IgD-negative memory B cell (primary cell): ENCODE results near the gene ARHGEF25. TPM values are rescaled to one million over a fixed set of nuclear protein-coding genes. Genes with fewer than 3 reads are reported as not detected.

Experiments used
- H3K27ac Mint-ChIP-seq, 3 donors: one replicate each; pipeline ENCODE4 v1.8.0; 2020 to 2022; ENCODE audit warnings: mild to moderate bottlenecking in 3 of 3, mixed read lengths in 3 of 3, moderate library complexity in 1 of 3
- H3K27me3 Mint-ChIP-seq: one replicate; pipeline ENCODE4 v1.8.0; 2021; ENCODE audit warnings: mixed read lengths
- H3K36me3 Mint-ChIP-seq: one replicate; pipeline ENCODE4 v1.8.0; 2020; ENCODE audit warnings: mild to moderate bottlenecking, mixed read lengths
- H3K4me1 Mint-ChIP-seq, 3 donors: one replicate each; pipeline ENCODE4 v1.8.0; 2020 to 2022; ENCODE audit warnings: mixed read lengths in 3 of 3, mild to moderate bottlenecking in 1 of 3
- H3K4me3 Mint-ChIP-seq, 4 donors: one replicate each; pipeline ENCODE4 v1.8.0; 2020 to 2022; ENCODE audit warnings: mild to moderate bottlenecking in 4 of 4, mixed read lengths in 4 of 4, moderate library complexity in 3 of 4
- H3K9me3 Mint-ChIP-seq, 3 donors: one replicate each; pipeline ENCODE4 v1.8.0; 2020 to 2021; ENCODE audit warnings: mixed read lengths in 3 of 3, mild to moderate bottlenecking in 1 of 3
- polyA plus RNA-seq: library from polyadenylated mRNA; unstranded; fragments of 300-500 nt; fragmentation: Illumina TruSeq; gene quantifications from one replicate; pipeline ENCODE4 v1.2.3, GENCODE V29; 2021

ARHGEF25 gene
- polyA plus RNA-seq, 1 donor from 2014 or later = not detected

DNA sequence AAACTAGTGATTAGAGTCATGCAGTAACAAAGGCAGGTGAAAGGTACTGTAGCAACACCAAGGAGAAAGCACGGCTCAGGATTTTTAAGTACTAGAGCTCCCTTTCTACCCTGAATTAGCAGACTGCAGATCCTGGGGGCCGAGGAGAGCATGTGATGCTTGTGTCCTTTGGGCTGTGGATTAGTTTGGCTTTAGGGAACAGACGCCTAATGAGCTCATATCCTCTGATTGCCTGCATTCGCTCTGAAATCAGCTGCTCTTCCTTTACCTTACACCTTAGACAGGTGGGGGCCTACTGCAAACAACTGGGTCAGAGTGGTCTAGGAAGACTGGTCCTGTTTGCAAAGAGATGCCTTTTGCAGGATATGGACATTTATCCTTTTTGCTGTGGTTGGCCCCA is 18.0 kb upstream of the ARHGEF25 start:
- peaks cover 10% of the 10 kb centered on the region for H3K36me3 Mint-ChIP-seq
- peaks cover 16 to 21% (median 20%) of the 10 kb centered on the region in 3 donors for H3K4me1 Mint-ChIP-seq
- peak overlapping the region in 1 of 4 donors; percentile 83 for H3K4me3 Mint-ChIP-seq
- H3K27me3 Mint-ChIP-seq = no peaks in the 10 kb centered on the region
- H3K9me3 Mint-ChIP-seq = no peaks in the 10 kb centered on the region
- H3K27ac Mint-ChIP-seq = no peak overlapping the region

DNA sequence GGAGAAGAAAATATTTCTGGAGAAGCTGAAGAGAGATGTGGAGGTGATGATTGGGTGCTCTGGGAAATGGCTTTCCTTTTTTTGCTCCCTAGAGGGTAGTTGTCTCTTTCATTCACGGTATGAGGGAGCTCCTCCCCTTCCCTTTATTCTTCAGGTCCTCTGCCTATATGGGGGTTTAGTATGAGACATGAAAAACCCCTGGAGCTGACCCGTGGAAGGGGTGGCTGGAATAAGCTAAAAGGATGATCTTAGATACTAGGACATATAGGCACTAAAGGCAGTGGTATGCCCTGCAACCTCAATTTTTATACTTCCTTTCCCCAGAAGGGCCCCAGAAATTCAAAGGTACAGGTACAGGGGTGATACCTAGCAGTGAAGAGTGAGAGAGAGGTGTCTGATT is 10.8 kb upstream of the ARHGEF25 start:
- Mint-ChIP-seq H3K36me3 (peaks cover 24% of the 10 kb centered on the region), H3K9me3 (no peaks in the 10 kb centered on the region), H3K4me3 (no peak overlapping the region), H3K27ac (no peak overlapping the region), H3K27me3 (peaks cover 10% of the 10 kb centered on the region), H3K4me1 (peaks cover 6 to 10% (median 8%) of the 10 kb centered on the region in 3 donors)

DNA sequence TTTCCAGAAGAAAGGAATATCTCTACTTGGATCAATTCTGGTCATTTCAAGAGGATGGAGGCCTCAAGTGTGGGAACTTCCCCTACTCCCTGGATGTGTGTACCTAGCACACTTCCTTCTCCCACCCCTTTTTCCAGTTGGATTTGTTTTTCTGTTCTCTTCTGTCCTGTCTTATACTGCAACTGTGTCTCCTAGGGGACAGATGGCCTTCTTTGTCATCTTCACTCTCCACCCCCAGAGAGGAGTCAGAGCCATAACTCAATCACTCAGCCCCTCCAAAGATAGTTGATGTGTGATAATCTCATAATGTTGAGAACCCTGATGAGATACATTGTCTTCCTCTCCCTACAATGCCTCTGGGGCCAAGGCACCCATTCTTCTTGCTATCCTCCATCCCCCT is 8.7 kb upstream of the ARHGEF25 start:
- H3K27ac Mint-ChIP-seq = no peak overlapping the region
- no peaks in the 10 kb centered on the region for H3K9me3 Mint-ChIP-seq
- H3K27me3 Mint-ChIP-seq = peaks cover 10% of the 10 kb centered on the region
- peaks cover 16% of the 10 kb centered on the region for H3K36me3 Mint-ChIP-seq
- no peak overlapping the region for H3K4me3 Mint-ChIP-seq
- peaks cover 6 to 12% (median 8%) of the 10 kb centered on the region in 3 donors for H3K4me1 Mint-ChIP-seq

DNA sequence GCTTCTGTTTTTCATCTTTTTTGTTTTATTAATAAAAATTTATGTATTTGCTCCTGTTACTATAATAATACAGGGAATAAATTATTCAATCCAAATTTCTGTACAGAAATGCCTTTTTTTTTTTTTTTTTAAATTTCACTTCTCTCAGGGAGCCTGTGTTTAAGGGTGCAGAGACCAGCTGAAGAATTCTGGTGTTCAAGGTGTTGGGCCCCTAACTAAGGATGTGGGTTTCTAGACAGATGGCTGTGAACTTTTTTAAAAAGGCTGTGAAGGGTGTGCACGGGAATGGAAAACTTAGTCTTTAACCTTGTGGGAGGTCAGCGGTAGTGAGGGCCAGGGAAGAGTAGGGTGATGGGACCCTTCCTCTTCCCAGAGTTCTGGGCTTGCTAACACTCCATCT is 7.9 kb upstream of the ARHGEF25 start:
- peaks cover 16% of the 10 kb centered on the region for H3K36me3 Mint-ChIP-seq
- peaks cover 6 to 12% (median 8%) of the 10 kb centered on the region in 3 donors for H3K4me1 Mint-ChIP-seq
- H3K27me3 Mint-ChIP-seq = peaks cover 10% of the 10 kb centered on the region
- no peak overlapping the region for H3K27ac Mint-ChIP-seq
- H3K4me3 Mint-ChIP-seq = peak overlapping the region in 1 of 4 donors; percentile 61
- no peaks in the 10 kb centered on the region for H3K9me3 Mint-ChIP-seq

DNA sequence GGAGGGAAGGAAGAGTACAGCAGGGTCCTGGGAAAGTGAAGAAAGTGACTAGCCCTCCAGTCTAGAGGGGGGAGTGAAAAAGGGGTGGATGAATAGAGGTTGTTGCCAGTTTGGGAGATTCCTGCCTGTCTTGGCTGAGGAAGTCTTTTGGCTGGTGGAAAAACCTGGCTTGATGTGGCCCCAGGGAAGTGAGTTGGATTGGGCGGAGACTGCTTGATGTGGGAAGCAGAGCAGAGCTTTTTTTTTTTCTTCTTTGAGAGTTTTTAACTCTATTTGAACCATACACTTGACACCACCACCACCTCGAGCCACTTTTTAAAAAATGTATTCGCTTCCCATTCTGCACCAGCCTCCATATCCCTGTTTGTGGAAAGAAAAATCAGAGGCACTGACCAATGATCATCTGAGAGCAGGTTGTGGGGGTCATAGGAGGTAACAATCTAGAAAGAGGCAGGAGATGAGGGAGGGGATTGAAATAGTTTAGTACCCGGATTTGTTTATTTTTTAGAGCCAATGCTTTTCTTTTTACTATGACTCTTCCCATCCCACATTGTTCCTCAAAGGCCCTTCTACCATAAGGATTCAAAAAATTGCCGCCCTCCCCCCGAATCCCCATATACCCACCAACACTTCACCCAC is 7.3 kb upstream of the ARHGEF25 start:
- H3K4me3 Mint-ChIP-seq = peak overlapping the region; percentile 61 to 79 (median 70)
- H3K27me3 Mint-ChIP-seq = peaks cover 12% of the 10 kb centered on the region
- peaks cover 15% of the 10 kb centered on the region for H3K36me3 Mint-ChIP-seq
- peaks cover 6 to 12% (median 8%) of the 10 kb centered on the region in 3 donors for H3K4me1 Mint-ChIP-seq
- no peaks in the 10 kb centered on the region for H3K9me3 Mint-ChIP-seq
- peak overlapping the region in 1 of 3 donors; percentile 65 for H3K27ac Mint-ChIP-seq

DNA sequence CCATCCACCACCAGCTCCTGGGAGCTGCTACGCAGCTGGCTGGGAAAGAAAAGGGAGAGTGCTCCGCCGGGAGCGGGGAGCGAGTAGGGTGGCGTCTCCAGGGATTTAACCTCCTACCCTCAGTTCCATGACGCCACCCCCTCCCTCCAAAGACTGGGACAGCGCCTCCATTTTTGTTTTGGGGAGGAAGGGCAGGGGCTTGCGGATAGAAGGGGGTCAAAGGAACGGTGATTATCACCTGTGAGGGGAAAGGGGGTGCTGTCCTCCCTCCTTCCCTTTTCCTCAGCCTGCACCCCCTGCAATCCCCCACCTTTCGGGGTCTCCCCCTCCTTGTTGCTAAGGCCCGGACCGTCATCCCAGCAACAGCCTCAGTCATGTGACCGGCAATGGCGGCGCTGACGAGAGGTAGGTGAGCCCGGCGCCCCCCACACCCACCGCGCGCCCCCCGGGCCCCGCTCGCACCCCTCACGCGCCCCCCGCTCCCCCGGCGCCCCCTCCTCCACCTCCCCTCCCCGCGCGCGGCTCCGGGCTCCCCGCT is 6.7 kb upstream of the ARHGEF25 start, which contains the start of gene DTX3:
TSS of gene DTX3 (plus strand) at position 371 of the 538 bp plus-strand sequence. CDS start 1,694 bp downstream, outside the sequence.
- no peaks in the 10 kb centered on the region for H3K9me3 Mint-ChIP-seq
- peaks cover 6 to 9% (median 8%) of the 10 kb centered on the region in 3 donors for H3K4me1 Mint-ChIP-seq
- peak within 1 kb of the TSS in 1 of 3 donors; percentile 65 for H3K27ac Mint-ChIP-seq
- H3K4me3 Mint-ChIP-seq = peak within 1 kb of the TSS; percentile 66 to 90 (median 80)
- peaks cover 13% of the 10 kb centered on the region for H3K36me3 Mint-ChIP-seq
- peaks cover 18% of the 10 kb centered on the region for H3K27me3 Mint-ChIP-seq

DNA sequence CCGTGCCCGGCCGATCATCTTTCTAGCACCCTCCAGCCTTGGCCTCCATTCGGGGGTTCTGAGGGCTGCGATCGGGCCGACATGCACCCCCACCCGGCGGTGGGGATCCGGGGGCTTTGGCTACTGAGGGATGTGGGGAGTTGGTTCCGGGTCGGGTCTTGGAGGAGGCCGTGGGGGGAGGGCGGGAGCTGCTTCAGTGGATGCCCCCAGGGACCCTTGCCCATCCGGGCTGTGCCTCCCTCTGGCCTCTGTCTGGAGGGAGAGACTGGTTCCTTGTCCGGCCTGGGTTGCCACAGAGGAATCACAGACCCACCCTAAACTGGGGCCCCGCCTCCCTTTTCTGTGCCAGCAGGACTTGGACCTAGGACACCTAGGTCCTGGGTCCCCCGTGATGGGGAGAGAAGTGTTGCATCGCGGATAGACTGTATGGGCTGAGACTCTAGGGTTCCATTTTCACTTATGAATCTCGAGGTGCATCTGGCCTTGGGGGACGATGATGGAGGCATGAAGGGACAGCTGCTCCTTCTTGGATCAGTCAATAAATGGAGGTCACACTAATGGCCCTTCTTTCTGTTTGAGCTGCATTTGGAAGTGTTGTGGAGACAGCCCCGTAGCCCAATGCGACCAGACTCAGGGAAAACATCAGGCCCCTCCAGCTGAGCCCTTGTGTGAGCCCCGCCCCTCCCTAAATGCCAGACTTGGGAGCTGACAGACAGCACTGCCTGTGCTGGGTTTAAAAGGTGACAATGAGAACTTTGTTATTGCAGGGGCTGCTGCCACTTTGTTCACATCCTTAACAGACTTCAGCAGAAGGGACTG is 6.0 kb upstream of the ARHGEF25 start:
- H3K27me3 Mint-ChIP-seq = peaks cover 21% of the 10 kb centered on the region
- peaks cover 13% of the 10 kb centered on the region for H3K36me3 Mint-ChIP-seq
- peak overlapping the region in 1 of 3 donors; percentile 65 for H3K27ac Mint-ChIP-seq
- no peaks in the 10 kb centered on the region for H3K9me3 Mint-ChIP-seq
- peaks cover 6 to 10% (median 8%) of the 10 kb centered on the region in 3 donors for H3K4me1 Mint-ChIP-seq
- H3K4me3 Mint-ChIP-seq = peak overlapping the region; percentile 66 to 90 (median 79)

DNA sequence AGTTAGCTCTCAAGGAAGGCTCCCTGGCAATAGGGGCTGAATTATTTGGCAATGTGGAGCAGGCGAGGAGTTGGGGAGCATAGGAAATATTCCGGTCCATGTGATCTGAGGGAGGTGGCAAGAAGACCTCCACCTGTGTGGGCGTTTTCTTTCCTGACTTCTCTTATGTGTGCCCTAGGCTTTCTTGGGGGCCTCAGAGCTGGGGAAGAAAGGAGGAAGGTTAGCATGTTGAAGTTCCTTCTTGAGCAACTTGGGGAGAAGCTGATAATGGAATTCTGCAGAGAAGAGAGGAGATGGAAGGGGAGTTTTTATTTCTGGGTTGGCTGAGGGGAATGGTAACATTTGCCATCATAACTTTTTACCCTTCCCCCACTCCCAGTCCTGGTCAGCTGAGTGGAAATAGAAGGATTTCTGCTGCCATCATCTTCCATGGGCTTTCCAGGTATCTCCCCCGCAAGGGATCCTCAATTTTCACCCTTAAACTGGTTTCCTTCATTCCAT is 5.4 kb upstream of the ARHGEF25 start:
- Mint-ChIP-seq H3K36me3 (peaks cover 11% of the 10 kb centered on the region), H3K27ac (peak overlapping the region in 1 of 3 donors; percentile 51), H3K4me3 (peak overlapping the region in 2 of 4 donors; percentile 66 to 87), H3K27me3 (peaks cover 28% of the 10 kb centered on the region), H3K9me3 (no peaks in the 10 kb centered on the region), H3K4me1 (peaks cover 12 to 13% (median 12%) of the 10 kb centered on the region in 3 donors)

DNA sequence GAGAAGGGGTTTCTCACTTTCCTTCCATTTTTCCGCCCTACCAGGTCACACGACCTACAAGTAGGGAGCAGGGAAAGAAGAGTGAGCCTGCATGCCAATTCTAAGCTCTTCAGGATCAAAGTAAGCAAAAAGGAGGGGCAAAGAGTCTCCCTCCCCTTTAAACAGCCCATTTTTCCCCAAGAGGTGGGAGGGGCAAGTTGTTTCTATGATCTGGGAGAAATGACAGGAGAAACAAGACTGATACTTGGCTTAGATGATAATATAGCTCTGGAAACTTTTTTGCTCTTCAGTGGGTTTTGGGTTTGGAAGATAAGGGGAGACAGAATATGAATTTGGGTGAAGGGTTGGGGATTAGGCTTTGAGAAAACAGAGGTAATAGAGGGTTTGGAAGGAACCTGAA is 4.8 kb upstream of the ARHGEF25 start:
- Mint-ChIP-seq H3K4me3 (peak overlapping the region in 2 of 4 donors; percentile 51 to 60), H3K36me3 (peaks cover 10% of the 10 kb centered on the region), H3K27ac (no peak overlapping the region), H3K4me1 (peaks cover 12 to 13% (median 13%) of the 10 kb centered on the region in 3 donors), H3K9me3 (no peaks in the 10 kb centered on the region), H3K27me3 (peaks cover 30% of the 10 kb centered on the region)

DNA sequence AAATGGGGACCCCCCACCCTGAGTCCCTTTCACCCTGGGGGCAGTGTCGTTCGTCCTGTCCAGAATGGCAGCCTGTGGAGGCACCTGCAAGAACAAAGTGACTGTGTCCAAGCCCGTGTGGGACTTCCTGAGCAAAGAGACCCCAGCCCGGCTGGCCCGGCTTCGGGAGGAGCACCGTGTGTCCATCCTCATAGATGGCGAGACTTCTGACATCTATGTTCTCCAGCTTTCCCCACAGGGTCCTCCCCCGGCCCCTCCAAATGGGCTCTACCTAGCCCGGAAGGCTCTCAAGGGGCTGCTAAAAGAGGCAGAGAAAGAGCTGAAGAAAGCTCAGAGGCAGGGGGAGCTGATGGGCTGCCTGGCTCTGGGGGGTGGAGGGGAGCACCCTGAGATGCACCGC is 4.4 kb upstream of the ARHGEF25 start:
- Mint-ChIP-seq H3K27ac (no peak overlapping the region), H3K36me3 (peaks cover 6% of the 10 kb centered on the region), H3K27me3 (peaks cover 31% of the 10 kb centered on the region), H3K4me3 (peak overlapping the region in 1 of 4 donors; percentile 60), H3K9me3 (no peaks in the 10 kb centered on the region), H3K4me1 (peaks cover 12 to 13% (median 13%) of the 10 kb centered on the region in 3 donors)

DNA sequence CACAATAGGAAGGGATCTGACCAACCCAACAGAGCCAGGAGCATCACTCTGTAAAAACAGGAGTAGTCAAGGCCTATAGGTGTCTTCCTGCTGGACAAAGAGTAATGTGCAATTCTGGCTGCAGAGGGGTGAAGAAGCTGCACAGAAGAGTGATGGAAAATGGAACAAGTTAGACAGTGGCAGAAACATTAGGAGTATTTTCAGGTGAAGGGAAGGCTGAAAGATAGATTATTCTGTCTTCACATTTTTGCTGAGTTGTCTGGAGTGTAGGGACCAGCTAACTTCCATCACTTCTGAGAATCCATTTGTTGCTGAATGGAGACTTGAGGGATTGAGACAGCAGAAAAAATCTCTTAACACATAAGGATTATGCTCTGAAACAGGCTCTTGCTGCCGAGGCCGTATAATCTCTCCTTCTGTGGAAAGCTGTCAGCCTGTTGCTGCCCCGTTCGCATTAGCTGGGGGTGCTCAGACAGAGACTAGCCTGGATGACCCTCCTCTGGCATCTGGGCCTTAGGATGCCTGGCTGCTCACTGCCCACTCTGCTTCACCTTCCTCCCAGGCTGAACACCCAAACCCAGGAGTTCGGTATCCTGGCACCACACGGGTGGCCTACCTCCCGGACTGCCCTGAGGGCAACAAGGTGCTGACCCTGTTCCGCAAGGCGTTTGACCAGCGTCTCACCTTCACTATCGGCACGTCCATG is 3.1 kb upstream of the ARHGEF25 start:
- Mint-ChIP-seq H3K27me3 (peaks cover 34% of the 10 kb centered on the region), H3K9me3 (no peaks in the 10 kb centered on the region), H3K4me1 (peaks cover 12 to 13% (median 13%) of the 10 kb centered on the region in 3 donors), H3K4me3 (peak overlapping the region in 1 of 4 donors; percentile 11), H3K36me3 (no peaks in the 10 kb centered on the region), H3K27ac (no peak overlapping the region)

DNA sequence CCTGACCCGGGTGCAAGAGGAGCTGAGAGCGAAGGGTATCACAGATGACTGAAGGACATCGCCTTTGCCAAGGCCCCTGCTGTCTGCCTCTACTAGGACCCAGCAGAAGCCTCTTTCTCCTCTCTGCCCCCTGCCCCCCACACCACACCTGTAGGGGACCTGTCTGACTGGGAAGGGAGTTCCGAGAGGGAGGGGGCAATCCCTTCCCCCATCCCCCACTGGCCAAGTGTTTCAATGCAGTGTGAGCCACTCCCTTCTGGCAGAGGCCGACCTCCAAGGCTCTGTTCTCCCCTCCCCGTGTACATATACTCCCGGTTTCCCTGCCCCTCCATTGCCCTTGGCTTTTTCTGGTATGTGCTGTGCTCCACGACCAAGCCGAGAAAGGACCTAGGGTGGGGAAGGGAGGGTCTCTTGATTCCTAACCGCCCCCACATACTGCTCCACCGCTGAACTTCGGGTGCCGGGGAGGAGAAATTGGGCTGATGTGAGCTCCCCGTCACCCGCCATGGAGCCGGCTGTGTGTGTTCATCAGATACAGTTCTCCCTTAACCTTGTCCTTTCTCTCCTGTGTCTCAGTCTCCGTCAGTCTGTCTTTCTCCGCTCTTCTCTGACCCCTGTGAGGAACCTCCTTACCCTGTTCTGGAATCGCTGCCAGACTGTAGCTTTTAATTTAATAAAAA is 2.0 kb upstream of the ARHGEF25 start:
- H3K4me3 Mint-ChIP-seq = peak overlapping the region in 1 of 4 donors; percentile 54
- H3K4me1 Mint-ChIP-seq = peaks cover 9 to 18% (median 17%) of the 10 kb centered on the region in 3 donors
- no peaks in the 10 kb centered on the region for H3K36me3 Mint-ChIP-seq
- H3K27me3 Mint-ChIP-seq = peaks cover 31% of the 10 kb centered on the region
- H3K27ac Mint-ChIP-seq = no peak overlapping the region
- H3K9me3 Mint-ChIP-seq = no peaks in the 10 kb centered on the region

DNA sequence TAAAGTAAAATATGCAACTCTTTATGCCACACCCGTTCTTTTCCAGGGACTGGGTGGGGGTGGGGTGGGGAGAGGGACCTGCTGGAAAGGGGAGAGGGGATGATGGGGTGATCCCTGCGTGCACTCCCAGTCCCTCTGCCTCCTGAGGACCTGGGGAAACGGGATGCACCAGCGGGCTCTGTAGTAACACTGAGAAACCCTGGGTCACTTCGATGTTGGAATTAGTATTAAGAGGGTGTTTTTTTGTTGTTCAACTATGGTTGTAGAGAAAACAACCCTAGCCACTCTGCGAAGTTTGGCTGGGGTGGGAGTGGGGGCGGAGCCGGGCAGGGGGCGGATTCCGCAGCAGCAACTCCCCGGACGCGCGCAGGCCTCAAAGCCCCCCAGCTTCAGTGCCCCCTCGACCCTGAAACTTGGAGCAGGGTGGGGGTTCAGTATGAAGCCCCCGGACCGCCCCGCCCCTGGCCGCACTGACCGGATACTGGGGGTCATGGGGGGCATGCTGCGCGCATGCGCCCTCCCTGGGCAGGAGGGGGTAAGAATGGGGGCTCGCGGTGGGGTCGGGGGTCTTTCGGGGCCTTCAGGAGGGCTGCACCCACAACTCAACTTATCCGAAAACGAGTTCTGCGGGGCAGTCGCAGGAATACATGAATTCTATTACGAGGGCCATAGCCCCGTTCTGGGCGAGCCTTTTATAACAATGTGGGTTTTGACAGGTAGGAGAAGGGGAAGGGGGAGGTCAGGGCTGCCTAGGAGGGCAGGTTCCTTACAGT is 1.3 kb upstream of the ARHGEF25 start:
- H3K4me3 Mint-ChIP-seq = peak overlapping the region; percentile 34 to 67 (median 45)
- H3K9me3 Mint-ChIP-seq = no peaks in the 10 kb centered on the region
- peaks cover 31% of the 10 kb centered on the region for H3K27me3 Mint-ChIP-seq
- peak overlapping the region in 1 of 3 donors; percentile 10 for H3K27ac Mint-ChIP-seq
- H3K4me1 Mint-ChIP-seq = peaks cover 16 to 24% (median 23%) of the 10 kb centered on the region in 3 donors
- H3K36me3 Mint-ChIP-seq = no peaks in the 10 kb centered on the region
